ENCODE results near the gene GJB2. TPM values are rescaled to one million over a fixed set of nuclear protein-coding genes. Genes with fewer than 3 reads are reported as not detected.

Gene GJB2
- total and polyA plus RNA-seq, 2 of the 4 experiments (the other 2 are of a cell fraction) = under 0.01 to 0.17 TPM

- Histone ChIP-seq H2AFZ (replicated peaks; ENCODE audit: low read length, poor library complexity) (no peak within 1 kb of the TSS), H3K9ac (ENCODE audit: low read depth, low read length) (no peak within 1 kb of the TSS), H3K23ac (ENCODE audit: low read depth, low read length) (0 out of 2 replicates have a peak within 1 kb of the TSS, but pooled peaks have one; percentile 24), H3K18ac (ENCODE audit: low read depth, low read length) (no peak within 1 kb of the TSS), H3K27me3 (ENCODE audit: control insufficient read depth, insufficient read depth, low read length) (peaks cover 67% of the 10 kb centered on the region), H2BK20ac (ENCODE audit: low read depth, low read length) (no peak within 1 kb of the TSS), H3K56ac (ENCODE audit: extremely low read depth, insufficient read depth, low read length) (no peak within 1 kb of the TSS), H2BK15ac (ENCODE audit: low read depth, low read length) (no peak within 1 kb of the TSS), H3K9me1 (ENCODE audit: insufficient read depth, low read length) (no peaks in the 10 kb centered on the region), H3K4me1 (ENCODE audit: control insufficient read depth, insufficient read depth, low read length) (no peaks in the 10 kb centered on the region), H3K4ac (ENCODE audit: low read depth, low read length) (no peak within 1 kb of the TSS), H3K14ac (replicated peaks; ENCODE audit: low read depth, low read length) (no peak within 1 kb of the TSS), H2AK5ac (ENCODE audit: low read depth, low read length) (no peak within 1 kb of the TSS), H2BK5ac (ENCODE audit: low read depth, low read length, poor library complexity, severe bottlenecking) (no peak within 1 kb of the TSS), H3K4me2 (ENCODE audit: low read depth, low read length) (no peak within 1 kb of the TSS), H4K8ac (ENCODE audit: low read depth in 2 of 2, low read length in 2 of 2) (no peak within 1 kb of the TSS), H3K27ac (ENCODE audit: insufficient read depth, low read length) (no peak within 1 kb of the TSS), H2AK9ac (replicated peaks; ENCODE audit: low read depth, low read length, poor library complexity) (no peak within 1 kb of the TSS), H3K79me1 (ENCODE audit: low read depth in 1 of 2, low read length in 2 of 2) (no peaks in the 10 kb centered on the region), H3K36me3 (ENCODE audit: control insufficient read depth, insufficient read depth, low read length) (no peaks in the 10 kb centered on the region), H2BK120ac (ENCODE audit: low read depth, low read length) (no peak within 1 kb of the TSS), H3K9me3 (ENCODE audit: control insufficient read depth, insufficient read depth, low read length) (no peaks in the 10 kb centered on the region), H4K91ac (ENCODE audit: insufficient read depth, low read depth, low read length) (no peak within 1 kb of the TSS), H4K20me1 (ENCODE audit: insufficient read depth, low read length) (no peaks in the 10 kb centered on the region), H4K5ac (ENCODE audit: low read depth, low read length) (no peak within 1 kb of the TSS), H3K4me3 (ENCODE audit: insufficient read depth, low read depth, low read length) (no peak within 1 kb of the TSS)
- intact Hi-C loops (cut with micrococcal nuclease) = no loop called here
- dilution Hi-C loops (cut with HindIII; ENCODE audit: low sequenced_read_pairs, unreplicated experiment) = no loop called here
- TF ChIP-seq MXI1 (IDR thresholded peaks at IDR 0.05; ENCODE audit: borderline replicate concordance, low read depth, low read length) = no peak
- TF ChIP-seq RCOR1 (IDR thresholded peaks at IDR 0.05; ENCODE audit: insufficient replicate concordance, low read length) = no peak
- ChIA-PET CTCF (no interaction called here), POLR2A (ENCODE audit: unreplicated experiment) (no interaction called here)
- in situ Hi-C loops (cut with MboI; ENCODE audit: low sequenced_read_pairs) = no loop called here
- ATAC-seq (ENCODE audit: low read depth) (no peak), DNase-seq (no peak)
- no TSS peak for BruUV-seq (replicated peaks)
- 2% methylated on average over 52 of the region's 85 CpGs; no CpG with 5 or more reads in 1 of the 2 experiments for WGBS, 2 experiments (ENCODE audit: extremely low coverage in 2 of 2, insufficient read length in 1 of 2)
These were observed 39.3 kb upstream of the GJB2 start, which contains the start of gene GJB6 for GRCh38 chr13:20231839-20232555. Gene GJB6 (minus strand): TSS chr13:20232319. CDS start chr13:20223480, 8,839 bp downstream.
